HFFc6 (cell line): ENCODE results near the gene PPARGC1A. TPM values are rescaled to one million over a fixed set of nuclear protein-coding genes. Genes with fewer than 3 reads are reported as not detected.

Experiments
- DNase-seq: peaks from one replicate; pipeline ENCODE4 v3.0.0-alpha.2; 2018
- H3K27ac Mint-ChIP-seq: 2 replicates; pipeline ENCODE4 v1.8.0; 2020; ENCODE audit warnings: mild to moderate bottlenecking, mixed read lengths
- H3K27me3 Mint-ChIP-seq: 2 replicates; pipeline ENCODE4 v1.8.0; 2021; ENCODE audit warnings: mild to moderate bottlenecking, moderate library complexity, mixed read lengths; ENCODE audit not compliant: insufficient read depth
- H3K36me3 Mint-ChIP-seq: 2 replicates; pipeline ENCODE4 v1.8.0; 2021; ENCODE audit warnings: low read depth, mixed read lengths
- H3K4me1 Mint-ChIP-seq: 2 replicates; pipeline ENCODE4 v1.8.0; 2020; ENCODE audit warnings: low read depth, mixed read lengths
- H3K4me3 Mint-ChIP-seq: 2 replicates; pipeline ENCODE4 v1.8.0; 2020; ENCODE audit warnings: mild to moderate bottlenecking, moderate library complexity, mixed read lengths
- H3K9me3 Mint-ChIP-seq: 2 replicates; pipeline ENCODE4 v1.8.0; 2020; ENCODE audit warnings: mild to moderate bottlenecking, mixed read lengths
- total RNA-seq, 6 experiments: library from RNA; stranded (reverse); fragmentation: NEBNext Ultra II Directional; extraction: Animal tissue kit (Norgen Biotek cat#: 25700); gene quantifications; 2 replicates in 1 of 6; 3 replicates in 5 of 6; pipeline ENCODE4 v1.2.3, GENCODE V29; 2021
- TF ChIP-seq, protein P1 (sequence below): fragments of 200-600 bp; sonication (generic); IDR thresholded peaks from 2 replicates; pipeline ENCODE4 v1.5.0; 2021; ENCODE audit warnings: antibody characterized with exemption, mild to moderate bottlenecking

PPARGC1A gene
- total RNA-seq, 6 experiments from 2014 or later: not detected

DNA sequence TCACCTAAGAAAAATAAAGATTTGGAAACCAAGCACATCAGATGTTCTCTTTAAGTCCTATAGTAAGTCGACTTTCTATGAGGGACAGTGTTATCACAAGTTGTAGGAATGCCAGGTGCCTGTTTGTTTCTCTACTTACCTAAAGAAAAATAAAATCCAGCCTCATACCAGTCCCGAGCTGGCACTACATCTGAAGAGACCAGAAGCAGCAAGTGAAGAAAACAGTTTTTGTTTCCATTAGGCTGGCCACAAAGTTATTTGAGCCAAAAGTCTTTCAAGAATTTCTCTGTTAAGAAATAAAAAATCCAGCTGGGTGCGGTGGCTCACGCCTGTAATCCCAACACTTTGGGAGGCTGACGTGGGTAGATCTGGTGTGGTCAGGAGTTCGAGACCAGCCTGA is 10.8 kb upstream of the PPARGC1A start:
- Mint-ChIP-seq H3K9me3 (peaks cover 11% of the 10 kb centered on the region; the same call in 1 of the 2 replicates), H3K36me3 (no peaks in the 10 kb centered on the region), H3K4me1 (no peaks in the 10 kb centered on the region), H3K27ac (no peak overlapping the region), H3K4me3 (no peak overlapping the region), H3K27me3 (no peaks in the 10 kb centered on the region; the same call in none of the 2 replicates)
- no peak for DNase-seq
- TF ChIP-seq, protein P1, sequence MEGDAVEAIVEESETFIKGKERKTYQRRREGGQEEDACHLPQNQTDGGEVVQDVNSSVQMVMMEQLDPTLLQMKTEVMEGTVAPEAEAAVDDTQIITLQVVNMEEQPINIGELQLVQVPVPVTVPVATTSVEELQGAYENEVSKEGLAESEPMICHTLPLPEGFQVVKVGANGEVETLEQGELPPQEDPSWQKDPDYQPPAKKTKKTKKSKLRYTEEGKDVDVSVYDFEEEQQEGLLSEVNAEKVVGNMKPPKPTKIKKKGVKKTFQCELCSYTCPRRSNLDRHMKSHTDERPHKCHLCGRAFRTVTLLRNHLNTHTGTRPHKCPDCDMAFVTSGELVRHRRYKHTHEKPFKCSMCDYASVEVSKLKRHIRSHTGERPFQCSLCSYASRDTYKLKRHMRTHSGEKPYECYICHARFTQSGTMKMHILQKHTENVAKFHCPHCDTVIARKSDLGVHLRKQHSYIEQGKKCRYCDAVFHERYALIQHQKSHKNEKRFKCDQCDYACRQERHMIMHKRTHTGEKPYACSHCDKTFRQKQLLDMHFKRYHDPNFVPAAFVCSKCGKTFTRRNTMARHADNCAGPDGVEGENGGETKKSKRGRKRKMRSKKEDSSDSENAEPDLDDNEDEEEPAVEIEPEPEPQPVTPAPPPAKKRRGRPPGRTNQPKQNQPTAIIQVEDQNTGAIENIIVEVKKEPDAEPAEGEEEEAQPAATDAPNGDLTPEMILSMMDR: no peak

DNA sequence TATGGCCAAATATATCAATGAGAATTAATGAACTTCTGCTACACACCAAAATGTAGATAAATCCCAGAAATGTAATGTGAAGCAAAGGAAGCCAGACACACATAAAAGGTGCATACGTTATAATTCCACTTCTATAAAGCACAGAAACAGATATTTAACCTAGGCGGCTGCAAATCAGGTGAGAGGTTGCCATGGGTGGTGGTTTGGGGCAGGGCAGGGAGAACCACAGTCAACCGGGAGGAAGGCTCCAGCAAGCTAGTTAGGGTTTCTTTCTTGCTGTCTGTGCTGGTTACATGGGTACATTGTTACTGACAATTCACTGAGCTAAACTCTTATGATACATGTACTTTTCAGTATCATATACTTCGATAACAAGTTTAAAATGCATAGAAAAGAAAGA is 9.7 kb upstream of the PPARGC1A start:
- H3K9me3 Mint-ChIP-seq: peaks cover 11% of the 10 kb centered on the region; the same call in 1 of the 2 replicates
- TF ChIP-seq, protein P1: no peak
- DNase-seq: no peak
- no peaks in the 10 kb centered on the region for H3K4me1 Mint-ChIP-seq
- H3K27ac Mint-ChIP-seq: no peak overlapping the region
- no peaks in the 10 kb centered on the region; the same call in 1 of the 2 replicates for H3K27me3 Mint-ChIP-seq
- H3K36me3 Mint-ChIP-seq: no peaks in the 10 kb centered on the region
- H3K4me3 Mint-ChIP-seq: no peak overlapping the region

DNA sequence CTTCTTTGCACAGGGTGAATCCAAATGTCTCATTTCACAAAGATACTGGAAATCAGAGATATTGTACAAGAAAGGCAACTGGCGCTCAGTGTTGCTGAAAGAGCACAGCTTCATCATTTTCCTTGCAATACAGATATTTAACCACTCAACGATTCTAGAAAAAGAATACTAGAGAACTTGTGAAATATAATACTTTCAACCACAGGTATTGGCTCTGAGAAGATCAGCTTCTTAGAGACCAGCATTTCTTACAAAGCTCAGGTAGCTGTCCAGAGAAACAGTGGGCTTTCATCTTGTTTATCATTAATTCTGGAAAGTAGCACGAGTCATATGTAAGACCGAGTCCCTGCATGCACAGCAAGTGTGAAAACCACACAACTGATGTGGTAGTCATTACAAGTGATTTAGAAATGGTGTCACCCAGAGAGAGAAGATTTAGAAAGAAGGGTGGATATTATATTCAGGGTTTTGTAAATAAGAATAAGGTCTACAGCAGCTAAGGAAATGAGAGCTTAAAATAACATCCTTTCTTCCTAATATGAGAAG is 7.8 kb upstream of the PPARGC1A start:
- Mint-ChIP-seq H3K4me1 (no peaks in the 10 kb centered on the region), H3K27me3 (no peaks in the 10 kb centered on the region), H3K36me3 (no peaks in the 10 kb centered on the region), H3K27ac (no peak overlapping the region), H3K4me3 (no peak overlapping the region), H3K9me3 (peaks cover 7% of the 10 kb centered on the region; the same call in 1 of the 2 replicates)
- TF ChIP-seq, protein P1: no peak
- DNase-seq: no peak

DNA sequence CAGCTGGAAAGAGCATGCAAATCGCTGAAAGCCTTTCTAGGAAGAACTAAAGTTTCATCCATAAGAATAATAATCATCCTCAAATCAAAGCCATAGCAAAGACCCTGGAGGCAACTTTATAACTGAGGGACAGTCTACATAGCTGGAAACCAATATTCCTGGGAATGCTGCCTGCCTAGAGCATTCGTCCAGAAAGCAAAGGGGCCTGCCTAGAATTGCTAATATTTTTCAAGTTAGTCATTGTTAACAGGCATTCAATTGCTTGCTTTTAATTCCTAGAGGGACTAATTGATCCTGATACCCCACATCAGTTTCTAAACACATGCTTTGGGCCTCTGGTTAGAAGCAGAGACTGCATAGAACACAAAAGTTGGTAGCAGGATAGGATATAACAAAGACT is 4.2 kb upstream of the PPARGC1A start:
- H3K36me3 Mint-ChIP-seq: no peaks in the 10 kb centered on the region
- peaks cover 9% of the 10 kb centered on the region; the same call in 1 of the 2 replicates for H3K4me1 Mint-ChIP-seq
- no peak for DNase-seq
- H3K9me3 Mint-ChIP-seq: peaks cover 10% of the 10 kb centered on the region; the same call in 1 of the 2 replicates
- H3K27me3 Mint-ChIP-seq: no peaks in the 10 kb centered on the region
- H3K27ac Mint-ChIP-seq: no peak overlapping the region
- TF ChIP-seq, protein P1: no peak
- no peak overlapping the region for H3K4me3 Mint-ChIP-seq

DNA sequence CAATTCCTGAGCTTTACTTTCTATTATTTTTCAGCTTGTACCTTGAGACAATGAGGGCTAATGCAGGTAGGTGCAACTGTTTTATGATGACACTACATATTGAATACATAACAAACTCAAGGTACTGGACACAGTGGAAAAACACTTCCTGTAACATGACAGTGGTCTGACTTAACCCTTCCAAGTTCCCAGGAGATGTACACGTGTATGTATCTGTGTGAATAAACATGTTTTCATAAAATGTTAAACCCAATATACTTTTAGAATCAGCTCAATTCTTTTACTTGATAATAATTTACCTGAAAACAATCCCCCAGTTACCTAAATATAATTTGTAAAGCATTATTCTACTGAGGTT is 1.2 kb upstream of the PPARGC1A start:
- no peaks in the 10 kb centered on the region for H3K27me3 Mint-ChIP-seq
- no peaks in the 10 kb centered on the region for H3K36me3 Mint-ChIP-seq
- TF ChIP-seq, protein P1: no peak
- H3K4me3 Mint-ChIP-seq: no peak overlapping the region
- no peak for DNase-seq
- H3K4me1 Mint-ChIP-seq: peaks cover 16% of the 10 kb centered on the region; the same call in 1 of the 2 replicates
- no peak overlapping the region for H3K27ac Mint-ChIP-seq
- peaks cover 7% of the 10 kb centered on the region; the same call in 1 of the 2 replicates for H3K9me3 Mint-ChIP-seq
